Stimulated activated CD4-positive, alpha-beta T cell treated with anti-CD3 and anti-CD28 coated beads, Interleukin-1b, Interleukin-23, amount 100 ng/mL, for 48 hours (primary cell): ENCODE measurements around the gene TMEM236.

Experiments
- DNase-seq: peaks from one replicate; pipeline ENCODE4 v3.0.0-alpha.2; 2020

Gene TMEM236

DNA sequence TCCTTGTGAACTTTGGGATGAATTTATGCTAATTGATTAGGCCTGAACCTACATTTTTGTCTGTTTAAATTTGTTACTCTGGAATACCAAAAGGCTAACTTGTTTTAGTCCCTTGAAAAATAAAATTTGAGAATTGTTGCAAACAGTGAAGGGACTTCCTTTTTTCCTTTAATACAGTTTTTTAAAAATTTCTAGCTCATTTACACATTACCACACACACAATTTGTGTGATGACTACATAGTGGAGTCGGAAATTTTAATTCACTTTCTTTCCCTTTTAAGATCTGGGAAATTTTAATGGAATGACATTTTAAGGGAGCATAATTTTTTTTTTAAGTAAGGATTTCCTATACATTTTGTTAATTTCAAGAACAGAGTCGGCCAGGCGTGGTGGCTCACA lies 8.6 kb upstream of the TMEM236 start:
- DNase-seq, result no peak

DNA sequence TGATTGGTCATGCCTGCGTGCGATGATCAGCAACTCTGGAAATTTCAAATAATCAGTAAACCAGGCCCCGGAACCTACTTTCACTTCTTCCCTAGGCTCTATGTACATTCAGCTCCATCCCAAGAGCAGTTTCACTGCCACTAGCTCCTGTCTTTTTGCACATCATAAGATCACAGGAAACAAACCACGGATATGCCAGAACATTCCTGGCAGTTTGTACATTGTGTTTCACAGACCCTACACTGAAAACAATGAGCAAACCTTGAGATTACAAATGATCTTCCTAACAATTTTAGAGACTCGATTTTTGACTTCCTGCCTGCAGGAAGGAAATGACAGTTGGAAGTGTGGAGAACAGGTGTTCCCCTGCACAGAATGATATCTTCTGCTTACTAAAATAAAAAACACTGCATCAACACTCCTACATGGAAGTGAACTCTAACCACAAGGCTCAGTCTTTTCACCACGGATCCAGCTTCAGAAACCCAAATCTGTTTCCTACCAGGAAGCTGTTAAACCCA lies 7.6 kb upstream of the TMEM236 start:
- DNase-seq, result no peak

- DNase-seq, result no peak
Measured at GRCh38 chr10:17747883-17748550, 4.0 kb upstream of the TMEM236 start.

- DNase-seq, result no peak
Measured at GRCh38 chr10:17749890-17750289, 2.1 kb upstream of the TMEM236 start.

GRCh38 chr10:17756557-17757217 lies 4.7 kb downstream of the TMEM236 start:
- no peak for DNase-seq

GRCh38 chr10:17758200-17758599 lies 6.2 kb downstream of the TMEM236 start:
- no peak for DNase-seq

DNA sequence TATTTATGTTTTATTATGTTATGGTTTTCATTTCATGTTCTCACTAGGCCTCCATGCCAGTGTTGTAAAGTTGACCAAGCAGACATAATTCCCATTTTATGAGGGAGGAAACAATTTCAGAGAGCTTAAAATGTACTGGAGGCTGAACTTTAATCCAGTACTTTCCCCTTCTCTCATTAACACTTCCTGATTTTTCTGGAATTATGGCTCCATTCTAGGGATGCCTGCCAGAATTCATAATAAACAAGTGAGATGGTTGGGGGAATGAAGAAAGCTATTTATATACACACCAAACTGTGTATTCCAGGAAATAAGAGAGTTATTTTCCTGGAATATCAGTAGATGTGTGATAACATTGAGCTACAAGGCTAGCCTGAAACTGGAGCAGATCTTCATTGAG lies 6.9 kb downstream of the TMEM236 start:
- no peak for DNase-seq

GRCh38 chr10:17764142-17764541 lies 12.1 kb downstream of the TMEM236 start:
- DNase-seq, result no peak

DNA sequence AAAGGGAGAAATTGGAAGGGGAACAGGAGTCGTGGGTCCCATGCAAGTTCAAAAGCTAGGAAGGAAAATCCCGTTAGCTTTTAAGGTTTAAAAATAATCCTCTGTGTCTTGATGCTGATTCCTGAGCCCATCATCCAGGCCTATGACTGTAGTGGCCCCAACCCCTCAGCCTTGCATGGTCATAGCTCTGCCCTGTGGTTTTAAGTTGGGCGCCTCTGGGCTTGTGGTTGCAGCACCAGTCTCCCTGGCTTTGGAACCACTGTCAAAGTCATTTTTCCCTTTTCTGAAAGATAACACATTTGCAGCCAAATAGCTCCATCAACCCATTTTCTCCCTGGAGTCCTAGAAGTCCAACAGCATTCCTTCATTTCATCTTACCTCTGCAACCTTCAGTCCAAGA lies 13.6 kb downstream of the TMEM236 start:
- no peak for DNase-seq

DNA sequence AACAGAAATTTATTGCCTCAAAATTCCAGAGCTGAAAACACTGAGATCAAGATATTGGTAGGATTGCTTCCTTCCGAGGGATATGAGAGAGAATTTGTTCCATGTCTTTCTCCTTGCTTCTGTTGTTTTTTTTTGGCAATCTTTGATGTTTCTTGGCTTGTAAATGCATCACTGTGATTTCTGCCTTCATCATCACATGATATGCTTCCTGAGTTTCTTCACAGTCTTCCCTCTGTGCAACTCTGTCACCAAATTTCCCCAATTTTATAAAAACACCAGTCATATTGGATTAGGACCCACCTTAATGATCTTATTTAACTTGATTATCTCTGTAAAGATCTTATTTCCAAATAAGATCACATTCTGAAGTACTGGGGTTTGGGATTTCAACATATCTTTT lies 14.7 kb downstream of the TMEM236 start:
- no peak for DNase-seq

GRCh38 chr10:17768496-17768895 lies 16.5 kb downstream of the TMEM236 start:
- no peak for DNase-seq

DNA sequence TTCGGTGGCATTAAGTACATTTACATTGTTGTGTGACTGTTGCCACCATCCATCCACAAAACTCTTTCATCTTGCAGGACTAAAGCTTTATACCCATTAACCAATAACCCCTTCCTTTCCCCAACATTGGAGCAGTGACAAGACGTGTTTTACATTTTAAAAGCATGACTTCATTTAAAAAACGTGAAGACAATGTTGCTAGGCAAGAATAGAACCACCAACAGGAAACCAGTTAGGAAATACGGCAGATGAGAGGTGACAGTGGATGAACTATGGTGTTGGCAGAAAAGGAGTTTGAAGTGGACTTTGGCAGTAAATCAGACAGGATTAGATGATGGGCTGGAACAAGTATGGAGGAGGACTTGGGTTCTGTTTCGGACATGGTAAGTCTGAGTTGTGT lies 17.0 kb downstream of the TMEM236 start:
- no peak for DNase-seq

DNA sequence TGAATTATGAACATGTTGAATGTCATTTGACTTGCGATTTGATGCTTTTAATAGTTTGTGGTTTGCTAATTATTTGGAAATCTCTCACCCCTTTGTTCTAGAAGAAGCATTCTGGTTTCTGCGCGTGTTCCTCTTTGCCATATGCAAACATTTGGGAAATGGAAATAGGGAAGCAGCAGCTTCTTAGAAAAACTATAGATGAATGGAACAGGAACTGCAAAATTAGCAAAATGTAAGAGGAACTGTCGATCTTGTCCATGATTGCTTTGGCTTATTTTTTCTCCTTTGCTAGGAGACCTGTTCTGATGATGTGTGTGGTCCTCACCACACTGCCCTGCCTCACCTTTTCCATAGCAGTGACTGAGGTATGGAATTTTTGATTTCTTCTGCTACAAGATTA lies 19.0 kb downstream of the TMEM236 start:
- no peak for DNase-seq

GRCh38 chr10:17779784-17780183 lies 27.8 kb downstream of the TMEM236 start:
- DNase-seq, result no peak

DNA sequence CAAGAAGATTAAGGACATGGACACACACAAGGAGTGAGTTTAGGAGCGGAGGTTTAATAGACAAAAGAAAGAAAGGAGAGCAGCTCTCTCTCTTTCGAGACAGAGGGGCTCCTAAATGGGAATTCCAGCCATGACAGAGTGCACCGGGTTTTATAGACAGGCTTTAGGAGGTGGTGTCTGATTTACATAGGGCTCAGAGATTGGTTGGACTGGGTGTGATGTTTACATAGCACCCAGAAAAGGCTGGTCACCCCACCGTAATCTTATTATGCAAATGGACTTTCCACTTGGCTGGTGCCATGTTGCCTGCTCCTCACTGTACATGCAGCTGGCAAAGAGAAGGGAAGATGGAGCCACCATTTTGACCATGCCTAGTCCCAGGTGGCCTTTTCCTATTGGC lies 28.7 kb downstream of the TMEM236 start:
- DNase-seq, result no peak

- no peak for DNase-seq
Measured at GRCh38 chr10:17781856-17782255, 29.9 kb downstream of the TMEM236 start.

GRCh38 chr10:17782921-17783665 lies 31.1 kb downstream of the TMEM236 start:
- DNase-seq, result no peak

- DNase-seq, result no peak
Measured at GRCh38 chr10:17783751-17784150, 31.8 kb downstream of the TMEM236 start.

- no peak for DNase-seq
Measured at GRCh38 chr10:17784688-17785087, 32.7 kb downstream of the TMEM236 start.

GRCh38 chr10:17785276-17785930 lies 33.4 kb downstream of the TMEM236 start:
- DNase-seq, result no peak

GRCh38 chr10:17787087-17787961 lies 35.3 kb downstream of the TMEM236 start:
- DNase-seq, result no peak

GRCh38 chr10:17788646-17789045 lies 36.6 kb downstream of the TMEM236 start:
- no peak for DNase-seq
